HepG2 (cell line): ENCODE data around the gene SLC6A12. TPM values are rescaled to one million over a fixed set of nuclear protein-coding genes. Genes with fewer than 3 reads are reported as not detected.

Experiments used
- ATAC-seq: fragments of 200-7000 bp; cut with Tn5 transposase; 3 replicates; pipeline ENCODE4 v1.9.1; 2020; ENCODE audit warnings: mild to moderate bottlenecking, moderate library complexity
- BruUV-seq: library from RNA; stranded (reverse); fragments of 400-500 nt; replicated peaks from 2 replicates; lab custom pipeline; 2021; lab: Mats Ljungman, UMichigan
- CTCF ChIA-PET: fragments of 300-600 bp; formaldehyde crosslinking; extraction: SDS; loops from one replicate; lab custom pipeline; 2021; ENCODE audit warnings: low total read pairs, inconsistent platforms, low intra/inter-chr PET ratio; lab: Yijun Ruan, JAX
- POLR2A ChIA-PET: fragments of 350-600 bp; sonication (Branson Sonifier 250); formaldehyde crosslinking; loops from one replicate; lab custom pipeline; 2020; ENCODE audit warnings: antibody characterized with exemption, inconsistent platforms; lab: Yijun Ruan, JAX
- DNase-seq: peaks from one replicate; pipeline ENCODE4 v3.0.0-alpha.2; 2015; ENCODE audit warnings: low spot score
- FAIRE-seq: peaks from 3 replicates; lab custom pipeline; 2011; peaks lifted over from hg19 to GRCh38; lab: Jason Lieb, UNC
- H2AFZ ChIP-seq: one replicate; pipeline ENCODE4 v1.6.1; 2011; ENCODE audit warnings: low read length, inconsistent platforms
- H3K27ac ChIP-seq: fragments of 300-600 bp; 3 replicates; pipeline ENCODE4 v1.8.0; 2011; ENCODE audit warnings: mixed run types, mild to moderate bottlenecking, mixed read lengths, low read length, inconsistent platforms; ENCODE audit not compliant: insufficient read depth; ENCODE audit errors: extremely low read length
- H3K27me3 ChIP-seq, 2 experiments: fragments of 200-600 bp in 1 of 2; 2 replicates in 1 of 2; 3 replicates in 1 of 2; pipeline versions ENCODE4 v1.6.0 to v1.8.0; 2011; ENCODE audit warnings: low read length in 2 of 2, mild to moderate bottlenecking in 2 of 2, moderate library complexity in 2 of 2, inconsistent platforms in 1 of 2; ENCODE audit not compliant: insufficient read depth in 2 of 2, control insufficient read depth in 1 of 2
- H3K36me3 ChIP-seq, 2 experiments: fragments of 200-600 bp in 1 of 2; replicated peaks in 1 of 2; 2 replicates in 1 of 2; 3 replicates in 1 of 2; pipeline versions ENCODE4 v1.5.1 to v1.8.0; 2011; ENCODE audit warnings: low read length in 2 of 2, inconsistent platforms in 1 of 2; ENCODE audit not compliant: insufficient read depth in 2 of 2, control insufficient read depth in 1 of 2
- H3K4me1 ChIP-seq: 2 replicates; pipeline ENCODE4 v1.5.1; 2012; ENCODE audit warnings: low read length, inconsistent platforms; ENCODE audit not compliant: insufficient read depth
- H3K4me2 ChIP-seq: 2 replicates; pipeline ENCODE4 v1.6.0; 2011; ENCODE audit warnings: low read depth, low read length, inconsistent platforms
- H3K4me3 ChIP-seq, 3 experiments: fragments of 200-600 bp in 1 of 3; sonication (generic), shearing (Covaris generic) in 1 of 3; replicated peaks in 1 of 3; 2 replicates each; pipeline ENCODE4 v1.5.1; 2011 to 2016; ENCODE audit warnings: low read length in 3 of 3, inconsistent platforms in 2 of 3, low read depth in 2 of 3, mild to moderate bottlenecking in 2 of 3, control low read depth in 1 of 3, mixed read lengths in 1 of 3; ENCODE audit not compliant: insufficient read depth in 1 of 3
- H3K79me2 ChIP-seq: one replicate; pipeline ENCODE4 v1.6.1; 2011; ENCODE audit warnings: low read length, inconsistent platforms; ENCODE audit not compliant: insufficient read depth
- H3K9ac ChIP-seq: 2 replicates; pipeline ENCODE4 v1.6.0; 2011; ENCODE audit warnings: mild to moderate bottlenecking, low read depth, low read length, inconsistent platforms; ENCODE audit not compliant: insufficient read depth
- H3K9me3 ChIP-seq: 2 replicates; pipeline ENCODE4 v1.5.1; 2012; ENCODE audit warnings: mild to moderate bottlenecking, low read length
- H4K20me1 ChIP-seq: 2 replicates; pipeline ENCODE4 v1.6.0; 2011; ENCODE audit warnings: inconsistent platforms, mild to moderate bottlenecking, low read length, moderate library complexity; ENCODE audit not compliant: insufficient read depth
- FOXC1 ChIP-seq: sonication (generic); formaldehyde crosslinking; IDR thresholded peaks from 2 replicates; pipeline ENCODE4 v1.8.0; 2022; ENCODE audit warnings: mild to moderate bottlenecking, missing genetic modification reagents, borderline replicate concordance
- HMGA1 ChIP-seq: sonication (generic); formaldehyde crosslinking; conservative IDR thresholded peaks from 2 replicates; pipeline ENCODE4 v1.4.0; 2020; ENCODE audit warnings: missing genetic modification reagents
- MIXL1 ChIP-seq: IDR thresholded peaks from 2 replicates; pipeline ENCODE4 v1.6.1; 2016
- MYNN ChIP-seq: sonication (generic); formaldehyde crosslinking; IDR thresholded peaks from 2 replicates; pipeline ENCODE4 v1.4.0; 2020; ENCODE audit warnings: mild to moderate bottlenecking, low read depth, missing genetic modification reagents
- NR2F6 ChIP-seq, 2 experiments: IDR thresholded peaks; 2 replicates each; pipeline ENCODE4 v1.6.1; 2016; ENCODE audit warnings: antibody characterized with exemption in 1 of 2, mild to moderate bottlenecking in 1 of 2
- RARA ChIP-seq: IDR thresholded peaks from 2 replicates; pipeline ENCODE4 v1.6.1; 2016; ENCODE audit warnings: missing genetic modification reagents, missing compliant biosample characterization
- RXRA ChIP-seq: sonication (generic); formaldehyde crosslinking; IDR thresholded peaks from 2 replicates; pipeline ENCODE4 v1.5.1; 2020; ENCODE audit warnings: missing genetic modification reagents
- SIN3B ChIP-seq: fragments of 150-350 bp; IDR thresholded peaks from 2 replicates; pipeline ENCODE4 v1.6.1; 2014; ENCODE audit warnings: low read length
- ZNF10 ChIP-seq: sonication (generic); formaldehyde crosslinking; IDR thresholded peaks from 2 replicates; pipeline ENCODE4 v1.4.0; 2020; ENCODE audit warnings: mild to moderate bottlenecking, low read depth, missing genetic modification reagents, borderline replicate concordance
- ZNF747 ChIP-seq: sonication (generic); formaldehyde crosslinking; IDR thresholded peaks from 2 replicates; pipeline ENCODE4 v1.8.1; 2023; ENCODE audit warnings: missing genetic modification reagents, mild to moderate bottlenecking, borderline replicate concordance
- ZNF777 ChIP-seq: sonication (generic); formaldehyde crosslinking; IDR thresholded peaks from 2 replicates; pipeline ENCODE4 v1.4.0; 2020; ENCODE audit warnings: missing genetic modification reagents
- ZZZ3 ChIP-seq: sonication (generic); formaldehyde crosslinking; IDR thresholded peaks from 2 replicates; pipeline ENCODE4 v1.4.0; 2020; ENCODE audit warnings: missing genetic modification reagents, mild to moderate bottlenecking, borderline replicate concordance
- WGBS: methylation state at CpG from one replicate; pipeline ENCODE4 v1.1.6; 2017; ENCODE audit warnings: low lambda C conversion rate; 5-methylcytosine and 5-hydroxymethylcytosine counted together
- in situ Hi-C: cut with HindIII; loops from 2 replicates; pipeline ENCODE4 v1.10.0; 2017; ENCODE audit warnings: low pct_unique_long_range_greater_than_20kb; ENCODE audit not compliant: extremely low pct_ligation_motif_present
- intact Hi-C: fragments of 100-400 bp; cut with micrococcal nuclease; formaldehyde crosslinking; loops from one replicate; pipeline ENCODE4 v1.10.0; 2022; ENCODE audit not compliant: unreplicated experiment
- polyA plus RNA-seq, 8 experiments: library from polyadenylated mRNA; depleted of rRNA in 3 of 8; stranded (reverse) in 7 of 8; unstranded in 1 of 8; fragments of >200 nt; fragmentation: Illumina TruSeq in 4 of 8; extraction: Trizol in 4 of 8; gene quantifications; 2 replicates each; pipeline versions ENCODE4 v1.2.1 to v1.2.3, GENCODE V29; 2011 to 2016; ENCODE audit warnings: low read depth in 4 of 8, missing spikeins in 1 of 8, mixed read lengths in 1 of 8; ENCODE audit not compliant: insufficient read depth in 1 of 8
- total RNA-seq, 5 experiments: library from RNA; depleted of rRNA; stranded (reverse); fragments of >200 nt; fragmentation: Illumina TruSeq; extraction: Trizol; gene quantifications; 2 replicates each; pipeline ENCODE4 v1.2.3, GENCODE V29; 2016; ENCODE audit warnings: low read depth in 1 of 5
- TF ChIP-seq, protein P1 (sequence below): sonication (generic); formaldehyde crosslinking; IDR thresholded peaks from 2 replicates; pipeline ENCODE4 v1.8.1; 2023; ENCODE audit warnings: mild to moderate bottlenecking, moderate library complexity, missing genetic modification reagents
- TF ChIP-seq, protein P2 (sequence below): sonication (generic); formaldehyde crosslinking; IDR thresholded peaks from 2 replicates; pipeline ENCODE4 v1.4.0; 2020; ENCODE audit warnings: missing genetic modification reagents, mild to moderate bottlenecking, borderline replicate concordance
- TF ChIP-seq, protein P3 (sequence below): sonication (generic); formaldehyde crosslinking; IDR thresholded peaks from 2 replicates; pipeline ENCODE4 v1.8.1; 2022; ENCODE audit warnings: mild to moderate bottlenecking, missing genetic modification reagents
- TF ChIP-seq, protein P4 (sequence below): sonication (generic); formaldehyde crosslinking; IDR thresholded peaks from 2 replicates; pipeline ENCODE4 v1.4.0; 2020; ENCODE audit warnings: mild to moderate bottlenecking, missing genetic modification reagents

Gene SLC6A12
- total and polyA plus RNA-seq, 2 of the 13 experiments (the other 11 are each of a cell fraction or from before 2014, with no cell fraction given): 3.7 to 18.8 TPM

DNA sequence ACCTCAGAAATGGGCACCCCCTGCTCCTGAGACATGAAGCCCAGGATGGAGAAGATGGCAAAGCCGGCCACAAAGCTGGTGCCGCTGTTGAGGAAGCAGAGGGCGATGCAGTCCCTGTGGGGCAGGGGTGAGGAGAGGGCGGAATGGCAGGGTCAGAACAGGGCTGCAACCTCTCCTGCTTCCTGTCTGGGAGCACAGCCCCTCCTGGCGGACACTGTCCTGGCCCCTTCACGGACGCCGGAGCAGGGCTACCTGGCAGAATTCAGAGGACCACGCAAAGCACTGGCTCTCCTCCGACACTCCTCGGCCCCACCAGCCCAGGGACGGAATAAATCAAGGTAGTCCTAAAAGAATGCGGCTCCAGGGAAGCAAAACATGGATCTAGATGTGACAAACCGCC lies 12.4 kb upstream of the SLC6A12 start:
- peaks cover 6% of the 10 kb centered on the region for H3K4me1 ChIP-seq
- CTCF ChIA-PET: no interaction called here
- ATAC-seq: peak; percentile 30; the same call in 1 of the 3 replicates
- H3K27me3 ChIP-seq: peaks cover 3 to 6% of the 10 kb centered on the region in 2 experiments; a peak in 3 of 5 replicates
- POLR2A ChIA-PET: no interaction called here
- H3K9me3 ChIP-seq: no peaks in the 10 kb centered on the region
- 53% methylated on average over 9 of the region's 14 CpGs for WGBS
- no peaks in the 10 kb centered on the region for H3K36me3 ChIP-seq
- BruUV-seq: no TSS peak
- no peak overlapping the region for H3K27ac ChIP-seq
- H3K4me2 ChIP-seq: no peak overlapping the region
- no peak overlapping the region for H2AFZ ChIP-seq
- DNase-seq: no peak
- intact Hi-C loops: no loop called here
- H3K9ac ChIP-seq: no peak overlapping the region
- H4K20me1 ChIP-seq: no peaks in the 10 kb centered on the region
- no peak overlapping the region for H3K4me3 ChIP-seq
- in situ Hi-C loops: no loop called here
- FAIRE-seq: no peak
- no peaks in the 10 kb centered on the region for H3K79me2 ChIP-seq
- no peak for TF ChIP-seq ZZZ3 (CRISPR knock-in tag)
- TF ChIP-seq RARA (CRISPR knock-in tag): no peak
- no peak for TF ChIP-seq ZNF747
- TF ChIP-seq MIXL1 (CRISPR knock-in tag): no peak
- TF ChIP-seq ZNF10: no peak
- TF ChIP-seq RXRA: no peak
- TF ChIP-seq, protein P1, sequence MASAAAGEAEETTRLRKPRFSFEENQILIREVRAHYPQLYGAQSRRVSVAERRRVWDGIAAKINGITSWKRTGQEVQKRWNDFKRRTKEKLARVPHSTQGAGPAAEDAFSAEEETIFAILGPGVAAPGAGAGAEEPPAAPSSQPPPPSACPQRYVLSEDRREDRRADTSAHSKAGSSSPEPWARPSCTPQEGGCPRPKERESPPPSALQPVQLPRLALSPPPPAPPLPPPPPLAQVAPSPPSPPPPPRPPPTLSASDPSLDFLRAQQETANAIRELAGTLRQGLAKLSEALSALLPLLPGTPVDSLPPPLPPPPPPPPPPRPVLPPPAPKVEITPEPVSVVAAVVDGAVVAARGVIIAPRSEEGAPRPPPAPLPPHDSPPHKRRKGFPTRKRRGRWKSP (CRISPR knock-in tag): no peak
- TF ChIP-seq, protein P2, sequence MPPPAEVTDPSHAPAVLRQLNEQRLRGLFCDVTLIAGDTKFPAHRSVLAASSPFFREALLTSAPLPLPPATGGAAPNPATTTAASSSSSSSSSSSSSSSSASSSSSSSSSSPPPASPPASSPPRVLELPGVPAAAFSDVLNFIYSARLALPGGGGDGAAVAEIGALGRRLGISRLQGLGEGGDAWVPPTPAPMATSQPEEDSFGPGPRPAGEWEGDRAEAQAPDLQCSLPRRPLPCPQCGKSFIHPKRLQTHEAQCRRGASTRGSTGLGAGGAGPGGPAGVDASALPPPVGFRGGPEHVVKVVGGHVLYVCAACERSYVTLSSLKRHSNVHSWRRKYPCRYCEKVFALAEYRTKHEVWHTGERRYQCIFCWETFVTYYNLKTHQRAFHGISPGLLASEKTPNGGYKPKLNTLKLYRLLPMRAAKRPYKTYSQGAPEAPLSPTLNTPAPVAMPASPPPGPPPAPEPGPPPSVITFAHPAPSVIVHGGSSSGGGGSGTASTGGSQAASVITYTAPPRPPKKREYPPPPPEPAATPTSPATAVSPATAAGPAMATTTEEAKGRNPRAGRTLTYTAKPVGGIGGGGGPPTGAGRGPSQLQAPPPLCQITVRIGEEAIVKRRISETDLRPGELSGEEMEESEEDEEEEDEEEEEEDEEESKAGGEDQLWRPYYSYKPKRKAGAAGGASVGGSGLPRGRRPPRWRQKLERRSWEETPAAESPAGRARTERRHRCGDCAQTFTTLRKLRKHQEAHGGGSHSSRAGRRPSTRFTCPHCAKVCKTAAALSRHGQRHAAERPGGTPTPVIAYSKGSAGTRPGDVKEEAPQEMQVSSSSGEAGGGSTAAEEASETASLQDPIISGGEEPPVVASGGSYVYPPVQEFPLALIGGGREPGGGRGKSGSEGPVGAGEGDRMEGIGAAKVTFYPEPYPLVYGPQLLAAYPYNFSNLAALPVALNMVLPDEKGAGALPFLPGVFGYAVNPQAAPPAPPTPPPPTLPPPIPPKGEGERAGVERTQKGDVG (CRISPR knock-in tag): no peak
- TF ChIP-seq SIN3B: no peak
- no peak for TF ChIP-seq NR2F6 (IDR thresholded peaks at IDR 0.05)
- no peak for TF ChIP-seq NR2F6 (CRISPR knock-in tag; IDR thresholded peaks at IDR 0.05)
- TF ChIP-seq HMGA1 (CRISPR knock-in tag): no peak
- TF ChIP-seq, protein P3, sequence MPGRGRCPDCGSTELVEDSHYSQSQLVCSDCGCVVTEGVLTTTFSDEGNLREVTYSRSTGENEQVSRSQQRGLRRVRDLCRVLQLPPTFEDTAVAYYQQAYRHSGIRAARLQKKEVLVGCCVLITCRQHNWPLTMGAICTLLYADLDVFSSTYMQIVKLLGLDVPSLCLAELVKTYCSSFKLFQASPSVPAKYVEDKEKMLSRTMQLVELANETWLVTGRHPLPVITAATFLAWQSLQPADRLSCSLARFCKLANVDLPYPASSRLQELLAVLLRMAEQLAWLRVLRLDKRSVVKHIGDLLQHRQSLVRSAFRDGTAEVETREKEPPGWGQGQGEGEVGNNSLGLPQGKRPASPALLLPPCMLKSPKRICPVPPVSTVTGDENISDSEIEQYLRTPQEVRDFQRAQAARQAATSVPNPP (CRISPR knock-in tag): no peak
- TF ChIP-seq MYNN (CRISPR knock-in tag): no peak
- TF ChIP-seq, protein P4, sequence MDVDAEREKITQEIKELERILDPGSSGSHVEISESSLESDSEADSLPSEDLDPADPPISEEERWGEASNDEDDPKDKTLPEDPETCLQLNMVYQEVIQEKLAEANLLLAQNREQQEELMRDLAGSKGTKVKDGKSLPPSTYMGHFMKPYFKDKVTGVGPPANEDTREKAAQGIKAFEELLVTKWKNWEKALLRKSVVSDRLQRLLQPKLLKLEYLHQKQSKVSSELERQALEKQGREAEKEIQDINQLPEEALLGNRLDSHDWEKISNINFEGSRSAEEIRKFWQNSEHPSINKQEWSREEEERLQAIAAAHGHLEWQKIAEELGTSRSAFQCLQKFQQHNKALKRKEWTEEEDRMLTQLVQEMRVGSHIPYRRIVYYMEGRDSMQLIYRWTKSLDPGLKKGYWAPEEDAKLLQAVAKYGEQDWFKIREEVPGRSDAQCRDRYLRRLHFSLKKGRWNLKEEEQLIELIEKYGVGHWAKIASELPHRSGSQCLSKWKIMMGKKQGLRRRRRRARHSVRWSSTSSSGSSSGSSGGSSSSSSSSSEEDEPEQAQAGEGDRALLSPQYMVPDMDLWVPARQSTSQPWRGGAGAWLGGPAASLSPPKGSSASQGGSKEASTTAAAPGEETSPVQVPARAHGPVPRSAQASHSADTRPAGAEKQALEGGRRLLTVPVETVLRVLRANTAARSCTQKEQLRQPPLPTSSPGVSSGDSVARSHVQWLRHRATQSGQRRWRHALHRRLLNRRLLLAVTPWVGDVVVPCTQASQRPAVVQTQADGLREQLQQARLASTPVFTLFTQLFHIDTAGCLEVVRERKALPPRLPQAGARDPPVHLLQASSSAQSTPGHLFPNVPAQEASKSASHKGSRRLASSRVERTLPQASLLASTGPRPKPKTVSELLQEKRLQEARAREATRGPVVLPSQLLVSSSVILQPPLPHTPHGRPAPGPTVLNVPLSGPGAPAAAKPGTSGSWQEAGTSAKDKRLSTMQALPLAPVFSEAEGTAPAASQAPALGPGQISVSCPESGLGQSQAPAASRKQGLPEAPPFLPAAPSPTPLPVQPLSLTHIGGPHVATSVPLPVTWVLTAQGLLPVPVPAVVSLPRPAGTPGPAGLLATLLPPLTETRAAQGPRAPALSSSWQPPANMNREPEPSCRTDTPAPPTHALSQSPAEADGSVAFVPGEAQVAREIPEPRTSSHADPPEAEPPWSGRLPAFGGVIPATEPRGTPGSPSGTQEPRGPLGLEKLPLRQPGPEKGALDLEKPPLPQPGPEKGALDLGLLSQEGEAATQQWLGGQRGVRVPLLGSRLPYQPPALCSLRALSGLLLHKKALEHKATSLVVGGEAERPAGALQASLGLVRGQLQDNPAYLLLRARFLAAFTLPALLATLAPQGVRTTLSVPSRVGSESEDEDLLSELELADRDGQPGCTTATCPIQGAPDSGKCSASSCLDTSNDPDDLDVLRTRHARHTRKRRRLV: no peak
- TF ChIP-seq ZNF777 (CRISPR knock-in tag): no peak
- no peak for TF ChIP-seq FOXC1 (CRISPR knock-in tag)
